Measurements from ENCODE around the gene OR6Y1. TPM values are rescaled to one million over a fixed set of nuclear protein-coding genes. Genes with fewer than 3 reads are reported as not detected.

The OR6Y1 gene
- total and polyA plus RNA-seq, 2 experiments from 2014 or later, result not detected

DNA sequence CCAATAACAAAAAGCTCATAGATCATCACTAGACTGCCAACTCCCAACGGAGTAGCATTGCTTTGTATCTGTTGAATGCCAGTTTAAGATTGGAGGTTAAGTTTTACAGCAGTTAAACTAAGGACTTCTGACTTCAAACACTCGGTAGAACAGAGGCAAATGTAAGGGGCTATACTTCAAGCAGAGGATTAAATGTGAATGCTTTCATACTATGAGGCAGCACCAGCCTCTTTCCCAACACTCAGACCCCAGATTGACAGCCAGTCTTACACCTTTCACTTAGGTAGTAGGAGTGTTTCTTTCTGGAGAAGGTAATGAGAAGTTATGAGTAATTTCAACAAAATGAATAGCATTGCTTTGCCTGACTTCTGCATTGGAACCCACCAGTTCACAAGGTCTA is 59.4 kb downstream of the OR6Y1 start (continued):
- TF ChIP-seq, protein P1, sequence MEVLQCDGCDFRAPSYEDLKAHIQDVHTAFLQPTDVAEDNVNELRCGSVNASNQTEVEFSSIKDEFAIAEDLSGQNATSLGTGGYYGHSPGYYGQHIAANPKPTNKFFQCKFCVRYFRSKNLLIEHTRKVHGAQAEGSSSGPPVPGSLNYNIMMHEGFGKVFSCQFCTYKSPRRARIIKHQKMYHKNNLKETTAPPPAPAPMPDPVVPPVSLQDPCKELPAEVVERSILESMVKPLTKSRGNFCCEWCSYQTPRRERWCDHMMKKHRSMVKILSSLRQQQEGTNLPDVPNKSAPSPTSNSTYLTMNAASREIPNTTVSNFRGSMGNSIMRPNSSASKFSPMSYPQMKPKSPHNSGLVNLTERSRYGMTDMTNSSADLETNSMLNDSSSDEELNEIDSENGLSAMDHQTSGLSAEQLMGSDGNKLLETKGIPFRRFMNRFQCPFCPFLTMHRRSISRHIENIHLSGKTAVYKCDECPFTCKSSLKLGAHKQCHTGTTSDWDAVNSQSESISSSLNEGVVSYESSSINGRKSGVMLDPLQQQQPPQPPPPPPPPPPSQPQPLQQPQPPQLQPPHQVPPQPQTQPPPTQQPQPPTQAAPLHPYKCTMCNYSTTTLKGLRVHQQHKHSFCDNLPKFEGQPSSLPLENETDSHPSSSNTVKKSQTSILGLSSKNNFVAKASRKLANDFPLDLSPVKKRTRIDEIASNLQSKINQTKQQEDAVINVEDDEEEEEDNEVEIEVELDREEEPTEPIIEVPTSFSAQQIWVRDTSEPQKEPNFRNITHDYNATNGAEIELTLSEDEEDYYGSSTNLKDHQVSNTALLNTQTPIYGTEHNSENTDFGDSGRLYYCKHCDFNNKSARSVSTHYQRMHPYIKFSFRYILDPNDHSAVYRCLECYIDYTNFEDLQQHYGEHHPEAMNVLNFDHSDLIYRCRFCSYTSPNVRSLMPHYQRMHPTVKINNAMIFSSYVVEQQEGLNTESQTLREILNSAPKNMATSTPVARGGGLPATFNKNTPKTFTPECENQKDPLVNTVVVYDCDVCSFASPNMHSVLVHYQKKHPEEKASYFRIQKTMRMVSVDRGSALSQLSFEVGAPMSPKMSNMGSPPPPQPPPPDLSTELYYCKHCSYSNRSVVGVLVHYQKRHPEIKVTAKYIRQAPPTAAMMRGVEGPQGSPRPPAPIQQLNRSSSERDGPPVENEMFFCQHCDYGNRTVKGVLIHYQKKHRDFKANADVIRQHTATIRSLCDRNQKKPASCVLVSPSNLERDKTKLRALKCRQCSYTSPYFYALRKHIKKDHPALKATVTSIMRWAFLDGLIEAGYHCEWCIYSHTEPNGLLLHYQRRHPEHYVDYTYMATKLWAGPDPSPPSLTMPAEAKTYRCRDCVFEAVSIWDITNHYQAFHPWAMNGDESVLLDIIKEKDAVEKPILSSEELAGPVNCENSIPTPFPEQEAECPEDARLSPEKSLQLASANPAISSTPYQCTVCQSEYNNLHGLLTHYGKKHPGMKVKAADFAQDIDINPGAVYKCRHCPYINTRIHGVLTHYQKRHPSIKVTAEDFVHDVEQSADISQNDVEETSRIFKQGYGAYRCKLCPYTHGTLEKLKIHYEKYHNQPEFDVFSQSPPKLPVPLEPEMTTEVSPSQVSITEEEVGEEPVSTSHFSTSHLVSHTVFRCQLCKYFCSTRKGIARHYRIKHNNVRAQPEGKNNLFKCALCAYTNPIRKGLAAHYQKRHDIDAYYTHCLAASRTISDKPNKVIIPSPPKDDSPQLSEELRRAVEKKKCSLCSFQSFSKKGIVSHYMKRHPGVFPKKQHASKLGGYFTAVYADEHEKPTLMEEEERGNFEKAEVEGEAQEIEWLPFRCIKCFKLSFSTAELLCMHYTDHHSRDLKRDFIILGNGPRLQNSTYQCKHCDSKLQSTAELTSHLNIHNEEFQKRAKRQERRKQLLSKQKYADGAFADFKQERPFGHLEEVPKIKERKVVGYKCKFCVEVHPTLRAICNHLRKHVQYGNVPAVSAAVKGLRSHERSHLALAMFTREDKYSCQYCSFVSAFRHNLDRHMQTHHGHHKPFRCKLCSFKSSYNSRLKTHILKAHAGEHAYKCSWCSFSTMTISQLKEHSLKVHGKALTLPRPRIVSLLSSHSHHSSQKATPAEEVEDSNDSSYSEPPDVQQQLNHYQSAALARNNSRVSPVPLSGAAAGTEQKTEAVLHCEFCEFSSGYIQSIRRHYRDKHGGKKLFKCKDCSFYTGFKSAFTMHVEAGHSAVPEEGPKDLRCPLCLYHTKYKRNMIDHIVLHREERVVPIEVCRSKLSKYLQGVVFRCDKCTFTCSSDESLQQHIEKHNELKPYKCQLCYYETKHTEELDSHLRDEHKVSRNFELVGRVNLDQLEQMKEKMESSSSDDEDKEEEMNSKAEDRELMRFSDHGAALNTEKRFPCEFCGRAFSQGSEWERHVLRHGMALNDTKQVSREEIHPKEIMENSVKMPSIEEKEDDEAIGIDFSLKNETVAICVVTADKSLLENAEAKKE (CRISPR knock-in tag; IDR thresholded peaks at IDR 0.05), result no peak
- TF ChIP-seq ZNF114 (CRISPR knock-in tag; IDR thresholded peaks at IDR 0.05) (no peak), EZH2 (IDR thresholded peaks at IDR 0.05; ENCODE audit: low read depth, unreplicated experiment) (no peak)

Other genes with a start within 250 kb of the OR6Y1 start
- not detected in 2 replicates for gene CD1B, start 222.9 kb downstream of the OR6Y1 start, total RNA-seq (2014; rRNA removed; shearing (Covaris generic))
- not detected in 2 replicates for gene CD1B, start 222.9 kb downstream of the OR6Y1 start, polyA plus RNA-seq (2016; fragmentation: Nextera tagmentation; extraction: Ambion mirVana)
- not detected in 2 replicates for gene CD1E, start 200.5 kb downstream of the OR6Y1 start, total RNA-seq (2014; rRNA removed; shearing (Covaris generic))
- gene CD1E, start 200.5 kb downstream of the OR6Y1 start, polyA plus RNA-seq (2016; fragmentation: Nextera tagmentation; extraction: Ambion mirVana), result not detected in 2 replicates
- not detected in 2 replicates for gene OR10T2, start 154.9 kb downstream of the OR6Y1 start, total RNA-seq (2014; rRNA removed; shearing (Covaris generic))
- gene OR10T2, start 154.9 kb downstream of the OR6Y1 start, polyA plus RNA-seq (2016; fragmentation: Nextera tagmentation; extraction: Ambion mirVana), result not detected in 2 replicates
- gene OR10K2, start 128.2 kb downstream of the OR6Y1 start, total RNA-seq (2014; rRNA removed; shearing (Covaris generic)), result not detected in 2 replicates
- gene OR10K2, start 128.2 kb downstream of the OR6Y1 start, polyA plus RNA-seq (2016; fragmentation: Nextera tagmentation; extraction: Ambion mirVana), result not detected in 2 replicates
- not detected in 2 replicates for gene OR10K1, start 92.6 kb downstream of the OR6Y1 start, total RNA-seq (2014; rRNA removed; shearing (Covaris generic))
- not detected in 2 replicates for gene OR10K1, start 92.6 kb downstream of the OR6Y1 start, polyA plus RNA-seq (2016; fragmentation: Nextera tagmentation; extraction: Ambion mirVana)
- gene OR10R2, start 82.2 kb downstream of the OR6Y1 start, total RNA-seq (2014; rRNA removed; shearing (Covaris generic)), result not detected in 2 replicates
- not detected in 2 replicates for gene OR10R2, start 82.2 kb downstream of the OR6Y1 start, polyA plus RNA-seq (2016; fragmentation: Nextera tagmentation; extraction: Ambion mirVana)
- gene OR6P1, start 16.2 kb upstream of the OR6Y1 start, total RNA-seq (2014; rRNA removed; shearing (Covaris generic)), result not detected in 2 replicates
- not detected in 2 replicates for gene OR6P1, start 16.2 kb upstream of the OR6Y1 start, polyA plus RNA-seq (2016; fragmentation: Nextera tagmentation; extraction: Ambion mirVana)
- not detected in 2 replicates for gene OR10X1, start 25.5 kb upstream of the OR6Y1 start, total RNA-seq (2014; rRNA removed; shearing (Covaris generic))
- gene OR10X1, start 25.5 kb upstream of the OR6Y1 start, polyA plus RNA-seq (2016; fragmentation: Nextera tagmentation; extraction: Ambion mirVana), result not detected in 2 replicates
- gene OR10Z1, start 50.9 kb upstream of the OR6Y1 start, total RNA-seq (2014; rRNA removed; shearing (Covaris generic)), result not detected in 2 replicates
- not detected in 2 replicates for gene OR10Z1, start 50.9 kb upstream of the OR6Y1 start, polyA plus RNA-seq (2016; fragmentation: Nextera tagmentation; extraction: Ambion mirVana)
- not detected in 2 replicates for gene SPTA1, start 132.3 kb upstream of the OR6Y1 start, total RNA-seq (2014; rRNA removed; shearing (Covaris generic))
- not detected in 2 replicates for gene SPTA1, start 132.3 kb upstream of the OR6Y1 start, polyA plus RNA-seq (2016; fragmentation: Nextera tagmentation; extraction: Ambion mirVana)
- not detected in 2 replicates for gene OR6K2, start 146.2 kb upstream of the OR6Y1 start, total RNA-seq (2014; rRNA removed; shearing (Covaris generic))
- gene OR6K2, start 146.2 kb upstream of the OR6Y1 start, polyA plus RNA-seq (2016; fragmentation: Nextera tagmentation; extraction: Ambion mirVana), result not detected in 2 replicates
- not detected in 2 replicates for gene OR6K3, start 166.3 kb upstream of the OR6Y1 start, total RNA-seq (2014; rRNA removed; shearing (Covaris generic))
- not detected in 2 replicates for gene OR6K3, start 166.3 kb upstream of the OR6Y1 start, polyA plus RNA-seq (2016; fragmentation: Nextera tagmentation; extraction: Ambion mirVana)
- not detected in 2 replicates for gene OR6K6, start 200.3 kb upstream of the OR6Y1 start, total RNA-seq (2014; rRNA removed; shearing (Covaris generic))
- not detected in 2 replicates for gene OR6K6, start 200.3 kb upstream of the OR6Y1 start, polyA plus RNA-seq (2016; fragmentation: Nextera tagmentation; extraction: Ambion mirVana)
- not detected in 2 replicates for gene OR6N1, start 217.8 kb upstream of the OR6Y1 start, total RNA-seq (2014; rRNA removed; shearing (Covaris generic))
- not detected in 2 replicates for gene OR6N1, start 217.8 kb upstream of the OR6Y1 start, polyA plus RNA-seq (2016; fragmentation: Nextera tagmentation; extraction: Ambion mirVana)
- gene OR6N2, start 226.8 kb upstream of the OR6Y1 start, total RNA-seq (2014; rRNA removed; shearing (Covaris generic)), result not detected in 2 replicates
- gene OR6N2, start 226.8 kb upstream of the OR6Y1 start, polyA plus RNA-seq (2016; fragmentation: Nextera tagmentation; extraction: Ambion mirVana), result not detected in 2 replicates

All from GM23338 (cell line).